Non-pigmented ciliary epithelial cell (primary cell): ENCODE measurements around the gene TOMM5.
A peak's percentile ranks its signal among the peaks of the same experiment; 100 is the strongest.

Source experiments
- DNase-seq: peaks from one replicate; pipeline ENCODE4 v3.0.0-alpha.2; 2010; ENCODE audit warnings: low read depth

The TOMM5 gene

GRCh38 chr9:37562826-37563225, 29.6 kb downstream of the TOMM5 start:
- no peak for DNase-seq

DNA sequence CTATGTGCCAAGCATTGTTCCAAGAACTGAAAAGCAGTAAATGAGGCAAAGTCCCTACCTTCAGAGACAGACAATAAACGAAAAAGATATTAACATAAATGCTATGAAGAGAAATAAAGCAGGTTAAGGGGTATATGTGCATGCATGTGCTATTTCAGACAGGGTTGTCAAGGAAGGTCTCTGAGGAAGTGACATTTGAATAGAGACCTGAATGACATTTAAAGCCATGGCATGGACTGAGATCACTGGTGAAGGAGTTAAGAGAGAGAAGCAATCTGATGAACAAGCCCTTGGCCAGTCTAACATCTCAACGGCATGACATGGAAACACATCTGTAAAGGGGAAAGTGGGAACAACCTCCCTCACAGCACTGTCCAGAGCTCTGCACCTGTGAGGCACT, 30.7 kb downstream of the TOMM5 start:
- no peak for DNase-seq

DNA sequence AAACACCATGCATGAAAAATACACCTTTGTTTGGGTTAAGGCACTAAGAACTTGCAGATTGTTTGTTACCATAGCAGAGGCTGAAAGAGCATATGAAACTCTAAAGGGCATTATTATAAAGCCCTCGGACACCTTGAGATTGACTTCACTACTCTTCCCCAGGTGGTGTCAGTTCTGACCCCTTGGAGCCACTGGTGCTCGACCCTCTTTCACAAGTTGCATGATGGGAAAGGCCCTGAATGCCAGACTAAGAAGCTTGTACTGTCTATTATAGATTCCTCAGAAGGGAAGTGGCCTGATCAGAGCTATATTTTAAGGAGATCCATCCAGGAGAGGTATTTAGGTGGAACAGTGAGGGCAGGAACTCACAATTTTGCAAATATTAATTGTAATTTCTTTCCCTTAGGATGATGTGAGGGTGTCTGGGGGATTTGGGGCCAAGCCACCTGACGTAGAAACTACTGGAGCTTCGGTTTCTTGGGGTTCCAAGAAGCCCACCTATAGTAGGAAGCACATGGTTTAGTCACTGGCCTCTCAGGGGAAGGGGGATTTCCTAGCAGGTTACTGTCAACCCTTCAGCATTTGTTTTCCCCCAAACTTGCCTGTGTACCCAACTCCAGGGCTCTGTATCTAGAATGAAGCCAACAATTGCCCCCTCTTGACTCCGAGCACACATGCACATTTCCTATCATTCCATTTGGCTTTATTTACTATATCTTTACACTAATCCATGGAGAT, 32.4 kb downstream of the TOMM5 start:
- DNase-seq = no peak

DNA sequence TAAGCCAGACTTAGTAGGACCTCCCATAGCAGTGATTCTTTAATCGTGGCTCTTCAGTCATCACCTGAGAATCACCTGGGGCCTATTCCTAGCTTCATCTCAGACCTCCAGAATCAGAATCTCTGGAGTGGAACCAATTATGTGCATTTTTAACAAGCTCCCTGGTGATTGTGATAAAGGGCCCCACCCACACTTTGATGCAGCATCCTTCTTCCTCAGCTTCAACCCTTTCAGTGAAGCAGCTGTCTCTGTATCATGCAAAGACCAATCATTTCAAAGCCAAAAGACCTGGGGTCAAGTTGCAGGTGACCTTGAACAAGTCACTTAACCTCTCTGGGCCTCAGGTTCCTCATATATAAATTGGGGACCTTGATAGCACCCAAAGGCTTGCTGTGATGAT, 33.3 kb downstream of the TOMM5 start:
- no peak for DNase-seq

GRCh38 chr9:37555786-37556185, 36.6 kb downstream of the TOMM5 start:
- peak; percentile 67 for DNase-seq

DNA sequence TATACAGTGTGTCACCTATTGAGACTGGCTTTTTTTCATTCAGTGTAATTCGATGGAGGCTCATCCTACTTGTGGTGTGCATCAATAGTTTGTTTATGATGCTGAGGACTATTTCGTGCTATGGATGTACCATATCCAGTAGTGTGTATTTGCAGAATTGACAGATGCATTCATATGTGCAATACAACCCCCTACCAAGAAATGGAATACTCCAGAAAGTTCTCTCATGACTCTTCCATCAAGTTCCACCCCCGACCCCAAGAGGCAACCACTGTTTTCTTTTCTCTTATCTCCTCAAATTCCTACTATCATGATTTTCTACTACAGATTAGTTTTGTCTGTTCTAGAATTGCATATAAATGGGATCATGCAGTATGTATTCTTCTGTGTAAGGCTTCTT, 38.1 kb downstream of the TOMM5 start:
- DNase-seq = no peak

- no peak for DNase-seq
Measured at GRCh38 chr9:37551888-37552287, 40.5 kb downstream of the TOMM5 start.

DNA sequence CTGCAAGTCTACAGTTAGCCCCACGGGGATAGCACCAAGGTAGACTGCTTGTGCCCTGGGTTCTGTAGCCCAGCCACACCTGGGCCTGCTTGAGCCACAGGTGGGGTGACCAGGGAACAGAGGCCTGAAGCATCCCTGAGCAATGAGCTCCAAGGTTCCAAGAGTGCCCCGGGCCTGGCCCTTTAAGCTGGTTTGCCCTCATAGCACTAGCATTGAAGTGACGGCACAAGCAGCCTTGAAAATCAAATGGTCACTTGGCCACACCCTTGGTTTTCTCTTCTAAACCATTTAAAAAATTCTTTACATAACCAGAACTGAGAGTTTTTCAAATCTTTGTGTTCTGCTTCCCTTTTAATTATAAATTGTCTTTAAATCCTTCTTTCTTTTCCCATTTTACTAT, 40.9 kb downstream of the TOMM5 start:
- DNase-seq = no peak

DNA sequence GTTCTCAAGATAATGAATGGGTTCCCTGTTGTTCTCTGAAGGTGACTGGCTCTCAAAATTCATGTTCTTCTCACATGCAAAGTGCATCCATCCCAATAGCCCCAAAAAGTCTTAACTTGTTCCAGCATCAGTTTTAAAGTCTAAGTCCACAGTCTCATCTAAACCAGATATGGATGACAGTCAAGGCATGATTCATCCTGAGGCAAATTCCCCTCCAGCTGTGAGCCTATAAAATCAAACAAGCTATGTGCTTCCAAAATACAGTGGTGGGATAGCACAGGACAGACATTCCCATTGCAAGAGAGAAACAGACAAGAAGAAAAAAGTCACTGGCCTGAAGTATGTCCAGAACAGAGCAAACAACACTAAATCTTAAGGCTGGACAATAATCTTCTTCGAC, 41.6 kb downstream of the TOMM5 start:
- no peak for DNase-seq

DNA sequence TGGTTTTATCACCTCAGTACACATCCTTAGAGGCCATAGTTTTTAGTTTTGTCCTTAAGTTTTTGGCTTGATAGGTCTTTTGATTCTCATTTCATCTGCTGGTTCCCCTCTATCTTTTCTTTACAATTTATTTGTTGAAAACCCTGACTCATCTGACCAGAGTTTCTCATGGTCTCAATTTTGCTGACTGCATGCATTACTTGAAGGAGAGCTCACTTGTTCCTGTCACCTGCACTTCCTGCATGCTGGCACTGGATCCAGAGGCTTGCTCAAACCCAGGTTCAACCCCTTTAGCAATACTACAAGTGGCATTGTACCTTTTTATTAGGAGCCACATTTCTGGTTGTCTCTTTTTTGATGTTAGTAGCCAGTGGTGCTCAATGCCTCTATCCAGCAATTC, 42.9 kb downstream of the TOMM5 start:
- DNase-seq = no peak

- no peak for DNase-seq
Measured at GRCh38 chr9:37547328-37547878, 45.0 kb downstream of the TOMM5 start.

GRCh38 chr9:37543468-37543867, 48.9 kb downstream of the TOMM5 start:
- DNase-seq = no peak

DNA sequence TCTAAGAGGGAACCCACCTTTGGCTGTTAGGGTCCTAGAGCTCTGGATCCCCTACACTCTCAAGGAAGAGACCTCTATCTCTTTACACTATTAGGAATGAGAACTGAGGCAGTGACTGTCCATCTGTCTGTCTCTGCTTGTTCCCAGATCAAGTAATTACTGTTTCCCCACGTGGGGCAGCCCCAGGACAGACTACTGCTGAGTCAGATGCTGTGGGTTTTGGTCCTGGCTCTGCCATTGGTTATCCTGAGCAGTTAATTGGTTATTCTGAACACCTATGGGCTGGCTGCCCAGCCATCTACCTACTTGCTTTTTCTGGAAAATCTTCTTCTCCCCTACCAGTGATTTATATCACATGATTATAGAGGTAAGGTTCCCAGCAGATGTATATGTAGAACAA, 49.5 kb downstream of the TOMM5 start:
- no peak for DNase-seq

DNA sequence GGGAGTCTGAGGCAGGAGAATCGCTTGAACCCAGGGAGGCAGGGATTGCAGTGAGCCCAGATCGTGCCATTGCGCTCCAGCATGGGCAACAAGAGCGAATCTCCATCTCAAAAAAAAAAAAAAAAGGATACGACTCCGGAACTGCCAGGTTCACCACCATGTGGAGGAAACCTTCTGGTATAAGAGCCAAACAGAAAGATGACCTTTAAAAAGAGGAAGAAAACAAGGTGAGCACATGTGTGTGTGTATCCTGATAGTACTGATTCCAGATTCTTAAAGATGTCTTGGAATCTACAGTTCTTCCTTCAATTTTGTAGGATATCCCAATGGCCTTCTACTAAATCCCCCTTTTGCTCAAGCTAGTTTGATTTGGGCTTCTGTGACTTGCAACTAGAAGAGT, 49.9 kb downstream of the TOMM5 start:
- DNase-seq = no peak

GRCh38 chr9:37541465-37541864, 50.9 kb downstream of the TOMM5 start:
- DNase-seq = no peak

DNA sequence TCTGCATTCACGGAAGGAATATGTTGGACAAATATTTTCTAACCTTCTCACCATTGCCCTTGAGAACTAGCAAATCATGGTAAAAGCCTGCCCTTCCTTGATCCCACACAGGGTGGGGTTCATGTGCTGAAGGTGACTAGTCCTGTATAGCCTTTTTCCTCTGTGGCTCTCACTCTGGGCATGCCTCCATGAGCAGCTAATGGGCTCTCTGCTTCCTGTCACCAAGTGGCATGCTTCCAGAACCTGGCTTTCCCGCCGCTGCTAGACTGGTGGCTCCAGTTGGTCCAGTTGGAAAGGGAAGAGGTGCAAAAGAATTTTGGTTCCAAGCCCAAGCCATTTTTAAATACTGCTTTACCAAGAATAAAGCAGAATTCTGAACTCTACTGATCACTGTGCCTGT, 51.8 kb downstream of the TOMM5 start:
- DNase-seq = no peak

DNA sequence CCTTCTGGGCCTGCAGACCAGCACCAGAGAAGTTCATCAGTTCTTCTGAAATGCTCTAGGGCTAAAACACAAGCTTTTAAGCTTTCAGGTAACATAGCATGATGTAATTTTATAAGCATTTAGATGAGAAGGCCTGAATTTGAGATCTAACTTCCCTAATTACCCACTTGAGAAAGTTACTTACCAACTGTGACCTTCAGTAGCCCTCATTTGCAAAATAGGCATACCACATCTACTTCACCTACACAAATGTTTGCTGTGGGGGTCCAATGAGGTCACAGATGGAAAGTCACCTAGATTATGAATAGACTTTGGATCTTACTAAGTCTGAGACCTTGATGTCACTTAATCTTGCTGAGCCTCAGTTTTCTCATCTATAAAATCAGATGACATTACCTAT, 52.8 kb downstream of the TOMM5 start:
- DNase-seq = no peak
